Prostate gland (tissue), 2 donors: ENCODE data around the gene HRG.

ENCODE experiments used
- CTCF ChIP-seq, 4 experiments: fragments of 200-600 bp in 2 of 4; fragments of 450-650 bp in 2 of 4; sonication (generic) in 2 of 4; IDR thresholded peaks; 1 replicate in 3 of 4; 2 replicates in 1 of 4; pipeline ENCODE4 v1.5.1; 2016 to 2019; ENCODE audit warnings: antibody characterized with exemption in 4 of 4, mild to moderate bottlenecking in 2 of 4, moderate library complexity in 2 of 4
- POLR2A ChIP-seq: fragments of 450-650 bp; IDR thresholded peaks from one replicate; pipeline ENCODE4 v1.6.1; 2016; ENCODE audit warnings: antibody characterized with exemption, mild to moderate bottlenecking

- TF ChIP-seq POLR2A (no peak), CTCF (IDR thresholded peaks at IDR 0.05) (no peak)
These were observed 23.8 kb upstream of the HRG start for GRCh38 chr3:186642014-186642413.
